Esophagus squamous epithelium (tissue), 5 donors: ENCODE measurements around the gene MPDU1. TPM values are rescaled to one million over a fixed set of nuclear protein-coding genes. Genes with fewer than 3 reads are reported as not detected.

Experiments
- DNase-seq: peaks from one replicate; lab custom pipeline; 2025; lab: John Stamatoyannopoulos, UW
- H3K27ac ChIP-seq, 4 donors: fragments of 200-600 bp; sonication (generic); one replicate each; pipeline ENCODE4 v1.5.1; 2016 to 2019; ENCODE audit warnings: mild to moderate bottlenecking in 1 of 4
- H3K27me3 ChIP-seq, 4 donors: fragments of 200-600 bp; sonication (generic); 1 replicate in 3 of 4; 2 replicates in 1 of 4; pipeline versions ENCODE4 v1.5.1 to v1.6.0; 2017 to 2021; ENCODE audit warnings: antibody characterized with exemption in 1 of 4
- H3K36me3 ChIP-seq, 3 donors: fragments of 200-600 bp; sonication (generic); one replicate each; pipeline ENCODE4 v1.5.1; 2016 to 2019
- H3K4me1 ChIP-seq, 3 donors: fragments of 200-600 bp; sonication (generic); one replicate each; pipeline ENCODE4 v1.5.1; 2017 to 2019
- H3K4me3 ChIP-seq, 4 donors: fragments of 200-600 bp; sonication (generic); 1 replicate in 3 of 4; 2 replicates in 1 of 4; pipeline ENCODE4 v1.5.1; 2016 to 2019; ENCODE audit warnings: mild to moderate bottlenecking in 2 of 4, moderate library complexity in 1 of 4
- H3K9me3 ChIP-seq, 3 donors: fragments of 200-600 bp; sonication (generic); one replicate each; pipeline ENCODE4 v1.5.1; 2016 to 2019
- CTCF ChIP-seq, 6 experiments: fragments of 450-650 bp in 4 of 6; fragments of 200-600 bp in 2 of 6; sonication (generic) in 2 of 6; IDR thresholded peaks; one replicate each; pipeline ENCODE4 v1.5.1; 2016 to 2019; ENCODE audit warnings: antibody characterized with exemption in 6 of 6, mild to moderate bottlenecking in 4 of 6, moderate library complexity in 4 of 6
- POLR2A ChIP-seq, 4 donors: fragments of 450-650 bp; IDR thresholded peaks; one replicate each; pipeline ENCODE4 v1.6.1; 2017; ENCODE audit warnings: antibody characterized with exemption in 4 of 4, mild to moderate bottlenecking in 4 of 4, moderate library complexity in 3 of 4
- WGBS, 2 donors: methylation state at CpG; one replicate each; pipeline ENCODE4 v1.1.5; 2018; 5-methylcytosine and 5-hydroxymethylcytosine counted together
- intact Hi-C: fragments of 100-400 bp; cut with DNase I; formaldehyde crosslinking; loops from one replicate; pipeline ENCODE4 v1.15.0; 2022
- total RNA-seq, 4 donors: library from RNA; depleted of rRNA; stranded (reverse); fragments of >200 nt; gene quantifications; one replicate each; pipeline ENCODE4 v1.1.0, GENCODE V29; 2016
- donor health status: DM: yes; HTN: yes; CAD: no.

The MPDU1 gene
- total RNA-seq, 4 donors from 2014 or later: 69.3 to 123 (median 100) TPM

DNA sequence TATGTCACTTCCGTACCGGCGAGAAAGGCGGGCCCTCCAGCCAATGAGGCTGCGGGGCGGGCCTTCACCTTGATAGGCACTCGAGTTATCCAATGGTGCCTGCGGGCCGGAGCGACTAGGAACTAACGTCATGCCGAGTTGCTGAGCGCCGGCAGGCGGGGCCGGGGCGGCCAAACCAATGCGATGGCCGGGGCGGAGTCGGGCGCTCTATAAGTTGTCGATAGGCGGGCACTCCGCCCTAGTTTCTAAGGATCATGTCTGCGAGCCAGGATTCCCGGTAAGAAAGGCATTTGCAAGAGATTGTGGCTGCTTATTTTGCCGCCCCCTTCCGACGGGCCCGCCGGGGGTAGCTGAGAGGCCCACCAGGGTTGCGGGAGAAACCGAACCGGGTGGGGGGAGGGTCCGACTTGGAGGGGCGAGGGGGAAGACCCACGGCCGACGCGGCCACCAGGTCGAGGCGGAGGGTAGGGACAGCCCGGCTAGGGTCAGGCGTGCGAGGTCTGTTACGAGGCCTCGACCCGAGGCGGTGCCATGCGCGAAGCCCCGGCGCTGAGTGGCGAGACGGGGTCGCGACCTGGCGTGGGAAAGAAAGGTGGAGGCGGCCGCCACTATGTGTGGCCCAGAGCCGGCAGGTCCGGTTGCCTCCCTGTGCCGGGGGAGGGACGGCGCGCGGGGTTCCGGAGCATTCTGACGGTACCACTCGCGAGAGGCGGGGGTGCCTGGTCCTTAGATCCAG lies 10.9 kb upstream of the MPDU1 start:
- peak; percentile 98 for DNase-seq
- TF ChIP-seq CTCF (IDR thresholded peaks at IDR 0.05) (peak in 3 of 6 experiments; percentile 2 to 29 (median 18)), POLR2A (IDR thresholded peaks at IDR 0.05) (peak; percentile 31 to 98 (median 95))
- H3K27ac ChIP-seq: peak overlapping the region; percentile 97 to 100 (median 98)
- H3K36me3 ChIP-seq: peaks cover 34 to 75% (median 40%) of the 10 kb centered on the region in 3 donors
- intact Hi-C loops: no loop called here
- WGBS, 2 donors: 0% methylated on average over 6 to 26 of the region's 73 CpGs
- H3K27me3 ChIP-seq: no peaks in the 10 kb centered on the region
- peaks cover 34 to 52% (median 36%) of the 10 kb centered on the region in 3 donors for H3K4me1 ChIP-seq
- H3K4me3 ChIP-seq: peak overlapping the region; percentile 73 to 100 (median 85)
- no peaks in the 10 kb centered on the region for H3K9me3 ChIP-seq

DNA sequence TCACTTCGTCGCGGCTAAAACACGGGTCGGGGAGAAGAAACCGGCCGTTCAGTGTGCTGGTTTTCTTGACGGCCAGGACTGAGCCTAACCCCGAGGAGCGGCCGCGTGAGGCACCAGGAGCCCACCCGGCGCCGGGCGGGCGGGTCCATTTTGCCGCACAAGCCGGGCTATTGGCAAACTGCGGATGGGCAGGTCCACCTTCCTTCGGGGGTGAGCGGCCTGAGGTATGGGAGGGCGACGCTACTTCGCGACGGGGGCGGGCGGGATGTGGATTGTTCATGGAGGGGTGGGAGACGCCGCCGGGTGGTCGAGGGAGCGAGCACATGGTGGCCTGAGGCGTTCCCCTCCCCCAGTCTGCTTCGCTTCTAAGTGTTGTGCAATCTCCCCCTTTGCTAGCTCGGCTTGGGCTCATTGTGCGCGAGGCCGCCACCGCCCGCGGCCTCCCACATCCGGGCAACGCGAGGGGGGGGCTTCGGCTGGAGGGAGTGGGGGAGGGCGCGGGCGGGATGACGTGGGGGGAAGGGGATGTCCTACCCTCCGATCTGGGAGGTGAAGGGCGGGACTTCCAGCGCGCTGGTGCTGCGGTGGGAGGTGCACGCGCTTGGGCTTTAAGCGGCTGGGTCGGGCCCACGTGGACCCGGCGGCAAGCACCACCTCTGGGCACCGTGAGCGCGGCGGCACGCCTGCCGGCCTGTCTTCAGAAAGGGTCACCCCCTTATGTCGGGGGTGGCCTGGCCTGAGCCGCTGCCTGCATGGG lies 10.2 kb upstream of the MPDU1 start:
- Histone ChIP-seq H3K9me3 (no peaks in the 10 kb centered on the region), H3K4me3 (peak overlapping the region; percentile 73 to 100 (median 85)), H3K4me1 (peaks cover 36 to 59% (median 41%) of the 10 kb centered on the region in 3 donors), H3K27me3 (no peaks in the 10 kb centered on the region), H3K27ac (peak overlapping the region; percentile 97 to 100 (median 98)), H3K36me3 (peaks cover 40 to 78% (median 47%) of the 10 kb centered on the region in 3 donors)
- intact Hi-C loops: no loop called here
- 0 to 4% methylated on average over 5 to 12 of the region's 71 CpGs for WGBS, 2 donors
- no peak for TF ChIP-seq CTCF (IDR thresholded peaks at IDR 0.05)
- peak in 1 of 4 donors; percentile 55 for TF ChIP-seq POLR2A (IDR thresholded peaks at IDR 0.05)
- peak; percentile 69 for DNase-seq

DNA sequence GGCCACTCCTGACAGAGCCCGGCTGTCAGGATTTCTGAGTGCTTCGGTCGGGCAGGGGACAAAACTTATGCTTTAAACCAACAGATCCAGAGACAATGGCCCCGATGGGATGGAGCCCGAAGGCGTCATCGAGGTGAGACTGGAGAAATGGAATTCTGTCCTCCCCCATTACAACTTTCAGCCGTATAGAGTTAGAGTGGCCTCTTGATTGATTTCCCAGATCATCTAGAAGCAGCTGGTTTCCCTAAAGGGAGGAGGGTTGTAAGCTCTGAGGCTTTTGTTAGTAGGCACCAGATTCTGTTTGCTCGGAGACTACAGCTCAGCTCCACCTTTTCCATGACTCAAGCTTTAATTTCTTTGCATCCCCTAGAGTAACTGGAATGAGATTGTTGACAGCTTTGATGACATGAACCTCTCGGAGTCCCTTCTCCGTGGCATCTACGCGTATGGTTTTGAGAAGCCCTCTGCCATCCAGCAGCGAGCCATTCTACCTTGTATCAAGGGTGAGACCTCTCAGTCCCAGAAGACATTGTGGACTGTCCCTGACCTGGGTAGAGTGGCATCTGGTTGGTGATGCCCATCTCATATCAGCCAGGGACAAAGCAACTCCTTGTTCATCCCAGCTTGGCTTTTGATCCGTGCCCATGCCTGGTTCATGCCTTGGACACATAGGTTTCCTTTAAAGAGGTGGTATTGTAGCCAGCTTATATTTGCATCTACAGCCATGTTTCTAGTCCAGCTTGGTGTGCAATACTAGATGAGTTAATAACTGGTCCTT lies 9.3 kb upstream of the MPDU1 start:
- Histone ChIP-seq H3K4me3 (peak overlapping the region; percentile 73 to 100 (median 85)), H3K9me3 (no peaks in the 10 kb centered on the region), H3K27ac (peak overlapping the region; percentile 97 to 100 (median 98)), H3K36me3 (peaks cover 40 to 76% (median 50%) of the 10 kb centered on the region in 3 donors), H3K27me3 (no peaks in the 10 kb centered on the region), H3K4me1 (peaks cover 40 to 68% (median 49%) of the 10 kb centered on the region in 3 donors)
- no peak for DNase-seq
- no peak for TF ChIP-seq POLR2A (IDR thresholded peaks at IDR 0.05)
- intact Hi-C loops: no loop called here
- WGBS, 2 donors: 14 to 25% methylated on average over 6 to 15 of the region's 15 CpGs

DNA sequence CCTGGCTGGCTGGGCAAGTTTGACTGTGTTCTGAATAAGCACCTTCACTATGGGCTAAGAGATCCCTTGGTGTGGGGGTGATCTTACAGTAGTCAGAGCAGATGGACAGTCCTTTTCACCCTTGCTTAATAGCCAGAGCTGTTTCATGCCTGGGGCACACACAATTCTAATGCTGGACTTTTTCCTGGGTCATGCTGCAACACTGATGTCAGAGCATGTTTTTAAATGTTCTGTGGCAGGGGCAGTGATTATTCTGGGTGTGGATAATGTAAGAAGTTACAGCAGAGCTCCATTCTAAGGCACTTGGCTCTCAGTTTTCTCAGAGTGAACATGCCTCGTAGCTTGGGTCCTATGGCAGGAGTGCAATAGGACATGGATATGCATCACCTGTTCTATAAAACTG lies 8.2 kb upstream of the MPDU1 start:
- peaks cover 47 to 79% (median 60%) of the 10 kb centered on the region in 3 donors for H3K4me1 ChIP-seq
- no peak for DNase-seq
- 60 to 86% methylated on average over 1 of the region's 1 CpG for WGBS, 2 donors
- peaks cover 40 to 65% (median 48%) of the 10 kb centered on the region in 3 donors for H3K36me3 ChIP-seq
- intact Hi-C loops: no loop called here
- TF ChIP-seq POLR2A (IDR thresholded peaks at IDR 0.05) (no peak), CTCF (IDR thresholded peaks at IDR 0.05) (no peak)
- no peaks in the 10 kb centered on the region for H3K9me3 ChIP-seq
- H3K27me3 ChIP-seq: no peaks in the 10 kb centered on the region
- peak overlapping the region in 2 of 4 donors; percentile 73 to 78 for H3K4me3 ChIP-seq
- peak overlapping the region; percentile 97 to 100 (median 98) for H3K27ac ChIP-seq

DNA sequence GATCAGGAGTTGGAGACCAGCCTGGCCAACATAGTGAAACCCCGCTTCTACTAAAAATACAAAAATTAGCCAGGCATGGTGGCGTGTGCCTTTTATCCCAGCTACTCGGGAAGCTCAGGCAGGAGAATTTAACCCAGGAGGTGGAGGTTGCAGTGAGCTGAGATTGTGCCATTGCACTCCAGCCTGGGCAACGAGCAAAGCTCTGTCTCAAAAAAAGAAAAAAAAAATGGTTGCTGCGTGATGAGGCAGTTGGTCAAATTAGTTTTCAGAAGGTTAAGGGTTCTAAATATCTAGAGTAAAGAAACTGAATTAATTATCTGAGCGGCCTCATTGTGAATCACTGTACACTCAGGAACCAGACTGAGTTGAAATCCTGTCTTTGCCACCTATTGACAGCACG lies 7.7 kb upstream of the MPDU1 start:
- peaks cover 52 to 84% (median 65%) of the 10 kb centered on the region in 3 donors for H3K4me1 ChIP-seq
- WGBS, 2 donors: 45 to 51% methylated on average over 6 to 7 of the region's 7 CpGs
- peak overlapping the region in 2 of 4 donors; percentile 73 to 78 for H3K4me3 ChIP-seq
- H3K27ac ChIP-seq: peak overlapping the region; percentile 97 to 100 (median 98)
- no peaks in the 10 kb centered on the region for H3K27me3 ChIP-seq
- TF ChIP-seq CTCF (IDR thresholded peaks at IDR 0.05): no peak
- TF ChIP-seq POLR2A (IDR thresholded peaks at IDR 0.05): no peak
- H3K36me3 ChIP-seq: peaks cover 40 to 60% (median 44%) of the 10 kb centered on the region in 3 donors
- no peaks in the 10 kb centered on the region for H3K9me3 ChIP-seq
- intact Hi-C loops: no loop called here
- no peak for DNase-seq
